SHP77 treated with DMSO at 0.1 percent for 48 hours (cell line): Measurements from ENCODE around the gene VTCN1.
"Not testable (repeated sequence)": the region's sequence is repeated elsewhere in the genome, so short reads cannot be mapped to it uniquely, and the experiment has no call there.

Source experiments
- DNase-seq: peaks from one replicate; lab custom pipeline; 2025; lab: John Stamatoyannopoulos, UW

VTCN1 gene

DNA sequence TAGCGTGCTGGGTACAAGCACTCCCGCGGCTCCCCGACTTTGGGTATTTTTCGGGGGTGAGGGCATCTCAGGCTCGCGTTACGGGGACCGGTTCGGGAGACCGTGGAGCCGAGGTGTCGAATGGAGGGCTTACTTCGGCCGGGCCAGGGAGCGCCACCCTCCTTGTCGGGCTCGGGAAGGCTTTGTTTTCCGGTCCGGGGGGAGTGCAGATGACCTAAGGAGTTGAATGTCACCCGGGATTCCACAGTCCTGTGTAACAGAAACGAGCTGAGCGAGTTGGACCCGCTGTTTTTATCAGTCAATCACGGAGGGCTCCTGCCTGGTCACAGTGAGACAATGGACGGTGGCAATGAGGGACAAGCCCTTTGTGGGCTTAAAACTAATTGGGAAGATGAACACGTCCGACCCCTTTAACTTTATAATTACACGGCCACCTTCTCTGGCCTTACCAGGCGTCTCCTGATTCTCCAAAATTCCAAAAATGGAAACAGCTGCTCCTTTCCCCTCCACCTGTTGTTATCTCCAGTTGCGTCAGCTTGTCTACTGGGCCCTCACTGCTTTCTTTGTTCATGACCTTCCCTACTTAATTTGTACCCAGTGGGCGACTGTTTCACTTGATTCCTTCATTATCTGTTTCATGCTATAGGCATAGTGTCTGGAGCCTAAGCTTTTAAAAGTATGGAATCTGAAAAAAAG, 88.2 kb downstream of the VTCN1 start:
- DNase-seq: no peak

DNA sequence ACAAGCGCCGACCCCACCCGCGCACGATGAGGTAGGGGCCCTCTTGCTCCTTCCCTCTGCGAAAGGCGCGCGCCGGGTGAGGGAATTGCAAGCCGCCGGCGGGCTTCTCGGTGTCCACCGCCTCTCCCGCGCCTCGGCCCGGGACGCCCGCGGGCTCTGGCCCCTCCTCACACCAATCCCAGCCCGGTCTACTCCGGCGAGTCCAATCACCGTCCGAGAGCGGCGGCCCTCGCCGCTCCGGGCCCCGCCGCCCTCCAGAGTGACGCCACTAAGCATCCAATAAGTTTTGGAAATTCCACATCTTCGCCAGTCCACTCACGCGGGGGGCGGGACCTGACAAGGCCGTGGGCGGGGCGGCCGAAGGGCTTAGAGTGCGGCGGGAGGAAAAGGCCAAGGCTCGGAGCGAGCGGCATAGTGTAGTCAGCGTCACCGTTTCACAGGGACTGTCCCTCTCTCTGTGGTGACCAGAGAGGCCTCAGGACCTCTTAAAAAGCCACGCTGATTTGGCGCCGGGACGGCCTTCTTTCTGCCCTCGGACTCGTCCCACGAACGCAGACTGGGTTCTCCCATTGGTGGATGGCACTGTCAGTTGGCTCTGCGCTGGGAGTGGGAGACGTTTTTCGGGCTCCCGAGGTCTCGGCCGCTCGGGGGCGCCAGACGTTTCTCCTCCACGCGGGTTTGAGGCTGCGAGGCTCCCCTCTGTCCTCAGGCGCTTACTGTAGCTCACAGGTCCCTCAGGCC, 89.0 kb downstream of the VTCN1 start, which contains the start of gene TRIM45:
Gene TRIM45, minus strand, starts transcription at position 161 of the 741 bp plus-strand sequence. CDS start 548 bp downstream, outside the sequence.
- DNase-seq: peak; percentile 72

DNA sequence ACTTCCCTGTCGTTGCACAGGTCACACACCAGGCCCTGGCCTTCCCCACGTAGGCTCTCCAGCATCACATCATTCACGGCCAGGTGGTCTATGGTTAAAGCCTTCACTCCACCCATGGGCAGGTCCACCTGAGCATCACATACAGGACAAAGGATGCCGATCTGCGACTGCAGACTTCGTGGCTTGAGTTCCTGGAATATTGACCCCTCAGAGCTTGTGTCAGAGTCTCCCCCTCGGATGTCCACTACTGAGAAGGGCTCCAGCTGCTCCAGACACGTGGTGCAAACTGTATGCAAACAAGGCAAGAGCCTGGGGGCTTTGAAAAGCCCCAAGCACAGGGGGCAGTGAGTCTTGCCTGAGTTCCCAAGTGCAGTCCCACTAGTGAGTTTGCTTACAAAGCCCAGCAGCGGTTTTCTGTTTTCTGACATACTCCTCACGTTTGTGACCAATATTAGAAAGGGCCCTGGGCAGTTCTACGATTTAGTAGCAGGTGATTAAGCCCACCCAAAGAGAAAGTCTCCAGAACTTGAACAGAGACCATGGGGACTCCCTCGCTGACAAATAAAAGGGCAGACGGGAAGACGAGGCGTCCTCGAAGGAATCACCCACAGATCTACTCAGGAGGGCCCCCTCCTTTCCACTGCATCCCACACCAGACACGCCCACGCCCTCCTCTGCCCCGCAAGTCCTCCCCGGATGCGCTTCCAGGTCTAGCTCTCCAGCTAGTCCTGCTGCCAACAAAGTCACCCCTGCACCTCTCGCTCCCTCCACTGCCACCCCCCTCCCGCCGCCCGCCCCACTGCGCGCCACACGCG, 89.7 kb downstream of the VTCN1 start:
- no peak for DNase-seq

DNA sequence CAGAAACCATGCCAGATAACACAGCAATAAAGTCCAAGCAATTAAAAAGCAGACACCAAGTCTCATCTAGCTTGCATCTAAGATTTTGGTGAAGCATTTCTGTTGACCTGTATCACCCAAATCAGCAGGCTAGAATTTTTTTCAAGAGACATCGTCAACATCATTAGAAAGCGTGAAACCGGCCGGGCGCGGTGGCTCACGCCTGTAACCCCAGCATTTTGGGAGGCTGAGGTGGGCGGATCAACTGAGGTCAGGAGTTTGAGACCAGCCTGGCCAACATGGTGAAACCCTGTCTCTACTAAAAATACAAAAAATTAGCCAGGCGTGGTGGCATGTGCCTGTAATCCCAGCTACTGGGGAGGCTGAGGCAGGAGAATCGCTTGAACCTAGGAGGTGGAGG, 91.6 kb downstream of the VTCN1 start:
- DNase-seq: not testable (repeated sequence)

- no peak for DNase-seq
Measured at GRCh38 chr1:117118137-117118536, 92.6 kb downstream of the VTCN1 start.

DNA sequence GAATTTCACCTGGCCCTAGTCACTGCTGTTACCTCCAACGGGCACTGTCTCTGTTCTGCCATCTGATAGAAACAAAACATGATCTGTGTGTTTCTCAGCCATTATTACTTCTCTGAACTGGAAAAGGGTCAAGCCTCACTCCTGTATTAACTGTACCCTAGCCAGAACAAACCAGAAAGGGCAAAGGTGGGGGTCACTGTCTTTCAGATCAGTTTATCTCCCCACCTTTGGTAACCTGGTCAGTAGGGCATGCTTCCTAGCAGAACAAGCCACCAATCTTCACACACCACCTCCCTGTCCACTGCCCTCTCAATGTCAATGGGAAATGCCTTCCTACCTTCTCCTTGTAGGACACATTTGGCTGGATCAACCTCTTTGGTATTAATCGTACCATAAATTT, 93.0 kb downstream of the VTCN1 start:
- DNase-seq: no peak

DNA sequence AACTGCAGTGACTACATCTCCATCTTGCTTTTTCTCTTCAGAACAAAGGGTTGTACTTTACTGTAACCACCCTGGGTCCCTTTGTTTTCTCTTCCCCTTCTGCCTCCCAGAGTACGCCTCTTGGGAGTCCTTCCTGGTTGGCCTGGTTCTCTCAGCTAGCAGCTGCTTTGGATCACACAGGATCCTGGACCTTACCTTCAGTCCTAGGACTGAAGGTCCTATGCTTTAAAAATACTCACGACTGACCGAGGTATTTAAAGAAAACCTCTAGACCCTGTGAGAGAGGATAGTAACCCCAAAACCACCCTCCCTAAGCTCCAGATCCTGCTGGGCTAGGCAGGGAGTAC, 94.0 kb downstream of the VTCN1 start:
- no peak for DNase-seq

DNA sequence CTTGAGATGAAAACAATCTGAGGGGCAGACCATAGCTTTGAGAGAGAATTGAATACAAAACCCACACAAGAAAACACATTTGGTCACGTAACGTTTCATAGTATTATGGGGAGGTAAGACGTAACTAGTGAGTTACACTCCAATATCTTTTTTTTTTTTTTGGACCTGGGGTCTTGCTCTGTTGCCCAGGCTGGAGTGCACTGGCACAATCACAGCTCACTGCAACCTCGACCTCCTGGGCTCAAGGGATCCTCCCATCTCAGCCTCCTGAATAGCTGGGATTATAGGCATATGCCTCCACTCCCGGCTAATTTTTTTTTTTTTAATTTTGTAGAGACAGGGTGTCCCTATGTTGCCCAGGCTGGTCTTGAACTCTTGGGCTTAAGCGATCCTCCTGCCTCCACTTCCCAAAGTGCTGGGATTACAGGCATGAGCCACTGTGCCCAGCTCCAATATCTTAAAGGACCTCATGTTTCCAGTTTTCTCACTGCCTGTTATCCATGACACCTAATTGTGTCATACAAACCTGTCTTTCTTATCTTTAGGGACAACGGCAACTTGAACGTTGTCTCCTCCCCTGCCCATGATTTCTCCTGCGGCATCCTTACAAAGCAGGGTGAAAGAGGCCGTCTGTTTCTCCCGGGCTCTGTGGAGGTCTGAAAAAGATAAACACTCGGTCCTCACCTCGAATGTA, 94.5 kb downstream of the VTCN1 start:
- DNase-seq: no peak

- DNase-seq: no peak
Measured at GRCh38 chr1:117114877-117115276, 95.8 kb downstream of the VTCN1 start.

DNA sequence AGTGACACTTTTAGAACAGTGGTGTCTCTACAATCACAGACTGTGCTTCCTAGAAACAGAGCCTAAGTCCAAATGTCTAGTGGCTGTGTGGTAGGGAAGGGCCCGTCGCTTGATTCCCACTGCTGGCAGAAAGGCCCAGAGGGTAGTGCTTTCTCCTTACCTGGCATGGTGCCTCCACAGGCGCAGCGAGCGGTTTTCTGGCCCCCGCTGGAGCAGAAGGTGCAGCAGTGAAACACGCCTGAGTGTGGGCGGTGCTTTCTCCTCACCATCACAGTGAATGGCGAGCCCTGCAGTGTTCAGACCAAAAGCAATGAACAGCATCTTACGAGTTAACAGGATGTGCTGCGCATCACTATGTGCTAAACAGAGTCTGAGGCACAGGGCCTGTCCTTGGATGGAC, 97.5 kb downstream of the VTCN1 start:
- DNase-seq: no peak

DNA sequence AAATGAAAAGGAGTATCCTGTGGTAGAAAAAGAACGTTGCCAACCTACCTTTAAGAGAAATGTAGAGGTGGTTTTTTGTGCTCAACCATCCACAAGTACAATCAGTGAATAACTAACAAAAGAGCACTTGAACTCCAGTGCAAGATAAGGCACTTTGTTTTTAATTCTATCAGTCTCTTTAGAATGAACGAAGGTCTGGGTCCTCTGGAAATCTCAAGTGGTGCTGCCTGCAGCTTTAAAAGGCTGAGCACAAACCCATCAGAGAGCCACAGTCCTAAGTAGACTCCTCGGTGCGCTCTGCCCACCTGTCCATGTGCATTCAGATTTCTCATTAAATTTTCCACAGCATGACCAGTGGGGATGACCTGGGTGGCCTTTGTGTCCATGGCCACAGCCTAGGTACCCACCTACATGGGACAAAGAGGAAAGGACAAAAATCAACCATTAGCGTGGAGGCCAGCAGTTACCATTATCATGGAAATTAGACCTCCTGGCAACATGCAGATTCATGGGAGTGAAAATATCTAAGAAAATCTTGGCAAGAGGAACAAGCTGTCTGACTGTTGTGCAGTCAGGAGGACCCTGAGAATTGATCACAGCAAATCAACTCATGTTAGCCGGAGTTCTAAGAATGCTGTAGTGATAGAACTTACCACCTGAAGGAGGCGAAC, 98.5 kb downstream of the VTCN1 start:
- DNase-seq: no peak

GRCh38 chr1:117110774-117111173, 100.0 kb downstream of the VTCN1 start:
- DNase-seq: no peak

GRCh38 chr1:117107364-117107763, 103.4 kb downstream of the VTCN1 start:
- DNase-seq: no peak

- no peak for DNase-seq
Measured at GRCh38 chr1:117106478-117106877, 104.2 kb downstream of the VTCN1 start.

GRCh38 chr1:117105722-117106121, 105.0 kb downstream of the VTCN1 start:
- no peak for DNase-seq

DNA sequence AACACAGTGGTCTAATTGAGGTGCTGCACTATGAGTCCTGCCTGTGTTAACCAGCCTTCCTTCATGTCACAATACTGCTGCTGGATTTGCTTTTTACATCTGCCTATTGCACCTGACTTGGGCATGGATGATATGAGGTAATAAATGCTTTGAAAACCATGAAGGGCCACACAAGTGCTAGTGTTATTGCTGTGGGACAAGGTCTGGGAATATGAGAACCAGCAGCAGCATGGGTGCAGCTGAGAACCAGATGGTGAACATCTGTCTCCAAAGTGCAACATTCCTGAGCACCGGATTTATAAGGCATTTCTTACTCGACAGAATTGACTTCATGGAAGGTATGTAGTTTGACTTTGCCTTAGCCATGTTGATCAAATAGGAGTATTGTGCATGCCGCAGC, 105.7 kb downstream of the VTCN1 start:
- DNase-seq: no peak

GRCh38 chr1:117101858-117102257, 108.9 kb downstream of the VTCN1 start:
- not testable (repeated sequence) for DNase-seq

DNA sequence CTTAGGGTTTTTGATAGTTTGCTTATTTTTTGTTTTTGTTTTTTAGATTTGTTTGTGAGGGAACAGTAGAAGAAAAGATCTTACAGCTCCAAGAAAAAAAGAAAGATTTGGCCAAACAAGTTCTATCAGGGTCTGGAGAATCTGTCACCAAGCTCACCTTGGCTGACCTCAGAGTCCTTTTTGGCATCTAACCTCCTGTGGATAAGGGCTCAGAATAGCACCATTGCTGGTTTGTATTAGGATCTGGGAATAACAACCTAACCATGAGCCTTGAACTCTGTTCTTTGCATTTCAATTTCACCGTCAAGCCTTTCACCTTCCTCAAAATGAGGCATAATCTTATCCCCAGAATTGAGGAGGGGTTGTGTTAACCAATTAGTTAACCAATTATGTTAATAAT, 109.4 kb downstream of the VTCN1 start:
- DNase-seq: no peak

DNA sequence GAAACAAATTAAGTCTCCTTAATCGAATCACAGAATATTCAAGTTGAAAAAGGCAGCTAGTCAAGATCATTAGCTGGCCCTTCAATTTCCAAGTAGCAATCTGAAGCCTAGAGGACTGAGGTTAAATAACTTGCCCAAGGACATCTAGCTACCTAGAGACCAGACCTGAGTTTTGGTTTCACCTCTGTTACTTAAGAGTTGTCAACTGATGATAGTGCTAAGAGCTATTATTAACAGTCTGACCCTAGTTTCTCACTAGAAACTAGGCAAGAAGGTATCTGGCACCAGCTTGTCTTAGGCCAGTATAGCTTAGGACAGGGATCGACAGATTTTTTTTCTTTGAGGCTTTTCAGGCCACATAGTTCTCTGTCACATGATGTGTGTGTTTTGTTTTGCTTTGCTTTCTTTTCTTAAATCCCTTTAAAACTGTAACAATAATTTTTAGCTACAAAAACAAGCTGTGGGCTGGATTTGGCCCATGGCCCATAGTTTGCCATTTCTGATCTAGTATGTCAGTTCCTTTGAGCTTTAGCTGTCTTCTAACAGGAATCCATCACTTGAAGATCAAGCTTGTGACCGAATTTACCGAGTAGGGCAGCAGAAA, 112.3 kb downstream of the VTCN1 start:
- no peak for DNase-seq

- no peak for DNase-seq
Measured at GRCh38 chr1:117097443-117097842, 113.3 kb downstream of the VTCN1 start.

DNA sequence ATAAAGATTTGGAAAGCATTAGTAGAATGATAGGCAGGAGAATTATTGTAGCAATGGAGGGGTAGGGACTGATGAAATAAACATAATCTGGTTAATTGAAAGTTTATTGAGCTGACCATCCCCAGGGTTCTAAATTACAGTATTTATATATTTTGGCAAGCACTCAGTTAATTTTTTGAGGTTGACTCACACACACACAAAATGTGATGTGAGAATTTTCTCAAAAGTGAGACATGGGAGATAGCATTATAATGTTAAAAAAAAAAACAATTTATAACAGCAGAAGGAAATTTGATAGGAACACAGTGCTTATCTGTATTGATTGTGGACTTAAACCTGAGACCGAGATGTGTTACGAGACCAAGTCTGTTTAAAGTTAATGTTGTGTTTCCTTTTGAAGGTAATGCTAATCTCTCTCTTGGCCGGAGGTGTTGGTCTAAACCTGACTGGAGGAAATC, 113.7 kb downstream of the VTCN1 start:
- DNase-seq: no peak
